Prostate gland (tissue), 2 donors: ENCODE data around the gene ADIPOQ. TPM values are rescaled to one million over a fixed set of nuclear protein-coding genes. Genes with fewer than 3 reads are reported as not detected.

Source experiments
- DNase-seq: peaks from one replicate; pipeline ENCODE4 v3.0.0-alpha.2; 2019; ENCODE audit warnings: low spot score
- H3K27ac ChIP-seq, 2 donors: fragments of 200-600 bp; sonication (generic); 2 replicates each; pipeline ENCODE4 v1.5.1; 2017 to 2019
- H3K27me3 ChIP-seq: fragments of 200-600 bp; sonication (generic); replicated peaks from 2 replicates; pipeline ENCODE4 v1.5.1; 2019; ENCODE audit not compliant: insufficient read depth
- H3K36me3 ChIP-seq, 2 donors: fragments of 200-600 bp; sonication (generic); 1 replicate in 1 of 2; 2 replicates in 1 of 2; pipeline versions ENCODE4 v1.5.1 to v1.8.1; 2017 to 2019
- H3K4me1 ChIP-seq: fragments of 200-600 bp; sonication (generic); replicated peaks from 2 replicates; pipeline ENCODE4 v1.5.1; 2019
- H3K4me3 ChIP-seq, 2 donors: fragments of 200-600 bp; sonication (generic); 2 replicates each; pipeline ENCODE4 v1.5.1; 2017 to 2019
- H3K9me3 ChIP-seq: fragments of 200-600 bp; sonication (generic); 2 replicates; pipeline ENCODE4 v1.5.1; 2017
- CTCF ChIP-seq, 4 experiments: fragments of 200-600 bp in 2 of 4; fragments of 450-650 bp in 2 of 4; sonication (generic) in 2 of 4; IDR thresholded peaks; 1 replicate in 3 of 4; 2 replicates in 1 of 4; pipeline ENCODE4 v1.5.1; 2016 to 2019; ENCODE audit warnings: antibody characterized with exemption in 4 of 4, mild to moderate bottlenecking in 2 of 4, moderate library complexity in 2 of 4
- POLR2A ChIP-seq: fragments of 450-650 bp; IDR thresholded peaks from one replicate; pipeline ENCODE4 v1.6.1; 2016; ENCODE audit warnings: antibody characterized with exemption, mild to moderate bottlenecking
- POLR2AphosphoS5 ChIP-seq: sonication (generic); formaldehyde crosslinking; IDR thresholded peaks from one replicate; pipeline ENCODE4 v1.6.1; 2017; ENCODE audit warnings: antibody characterized with exemption
- WGBS: methylation state at CpG from one replicate; pipeline ENCODE4 v1.1.5; 2018; 5-methylcytosine and 5-hydroxymethylcytosine counted together
- intact Hi-C: fragments of 100-400 bp; cut with DNase I; formaldehyde crosslinking; loops from one replicate; pipeline ENCODE4 v1.14.2; 2022
- total RNA-seq, 2 donors: library from RNA; depleted of rRNA; stranded (reverse); fragments of >200 nt; gene quantifications; one replicate each; pipeline ENCODE4 v1.1.0, GENCODE V29; 2016

ADIPOQ gene
- total RNA-seq, 2 donors from 2014 or later, result not detected

GRCh38 chr3:186832276-186832675 lies 10.2 kb upstream of the ADIPOQ start:
- Histone ChIP-seq H3K36me3 (no peaks in the 10 kb centered on the region), H3K27me3 (no peaks in the 10 kb centered on the region), H3K4me1 (no peaks in the 10 kb centered on the region), H3K27ac (no peak overlapping the region), H3K4me3 (no peak overlapping the region), H3K9me3 (no peaks in the 10 kb centered on the region)
- TF ChIP-seq POLR2A (no peak), CTCF (IDR thresholded peaks at IDR 0.05) (no peak), POLR2AphosphoS5 (no peak)
- WGBS, result 89% methylated on average over 1 of the region's 1 CpG
- no peak for DNase-seq
- intact Hi-C loops, result no loop called here

DNA sequence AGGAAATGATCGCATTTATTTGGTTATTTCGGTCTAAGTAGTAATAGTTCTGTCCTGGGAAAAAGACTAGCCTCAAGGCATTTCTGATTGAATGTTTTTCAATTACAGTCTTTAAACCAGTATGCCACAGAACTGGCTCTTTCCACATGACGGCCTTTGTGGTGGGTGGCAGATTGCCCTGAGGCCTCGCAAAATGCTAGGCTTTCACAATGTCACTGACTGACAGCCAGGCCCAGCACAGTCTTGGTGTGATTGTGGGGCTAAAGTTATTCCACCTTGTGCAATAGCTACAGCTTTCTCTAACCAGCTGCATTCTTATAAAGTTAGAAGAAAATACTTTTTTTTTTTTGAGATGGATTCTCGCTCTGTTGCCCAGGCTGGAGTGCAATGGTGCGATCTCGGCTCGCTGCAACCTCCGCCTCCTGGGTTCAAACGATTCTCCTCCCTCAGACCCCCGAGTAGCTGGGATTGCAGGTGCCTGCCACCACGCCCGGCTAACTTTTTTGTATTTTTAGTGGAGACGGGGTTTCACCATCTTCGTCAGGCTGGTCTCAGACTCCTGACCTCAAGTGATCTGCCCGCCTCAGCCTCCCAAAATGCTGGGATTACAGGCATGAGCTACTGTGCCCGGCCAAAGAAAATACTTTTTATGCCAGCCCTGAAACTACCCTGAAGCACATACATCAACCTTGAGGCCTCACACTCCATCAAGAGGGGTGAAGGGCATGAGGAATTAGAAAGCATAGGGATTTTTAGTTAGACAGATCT lies 2.5 kb upstream of the ADIPOQ start:
- 85% methylated on average over 17 of the region's 17 CpGs for WGBS

GRCh38 chr3:186841620-186842019 lies 890 bp upstream of the ADIPOQ start:
- intact Hi-C loops, result no loop called here

More for the DNA sequence above, 2.5 kb upstream of the ADIPOQ start:
- Histone ChIP-seq H3K4me1 (peaks cover 4% of the 10 kb centered on the region), H3K27me3 (no peaks in the 10 kb centered on the region), H3K9me3 (no peaks in the 10 kb centered on the region), H3K36me3 (no peaks in the 10 kb centered on the region), H3K27ac (no peak overlapping the region), H3K4me3 (no peak overlapping the region)
- intact Hi-C loops, result no loop called here
- TF ChIP-seq POLR2AphosphoS5 (no peak), CTCF (IDR thresholded peaks at IDR 0.05) (no peak), POLR2A (no peak)
- DNase-seq, result no peak

GRCh38 chr3:186843039-186843432 lies 526 bp downstream of the ADIPOQ start:
- no peak overlapping the region for H3K4me3 ChIP-seq
- no peaks in the 10 kb centered on the region for H3K36me3 ChIP-seq
- H3K9me3 ChIP-seq, result no peaks in the 10 kb centered on the region
- no peaks in the 10 kb centered on the region for H3K27me3 ChIP-seq
- peaks cover 4% of the 10 kb centered on the region for H3K4me1 ChIP-seq
- WGBS, result 76% methylated on average over 3 of the region's 3 CpGs
- intact Hi-C loops, result no loop called here
- DNase-seq, result no peak
- no peak overlapping the region for H3K27ac ChIP-seq
- TF ChIP-seq POLR2A (no peak), POLR2AphosphoS5 (peak; percentile 7)

More at GRCh38 chr3:186841620-186842019, 890 bp upstream of the ADIPOQ start:
- peaks cover 4% of the 10 kb centered on the region for H3K4me1 ChIP-seq
- H3K27me3 ChIP-seq, result no peaks in the 10 kb centered on the region
- H3K9me3 ChIP-seq, result no peaks in the 10 kb centered on the region
- DNase-seq, result peak; percentile 37
- no peak overlapping the region for H3K4me3 ChIP-seq
- no peak overlapping the region for H3K27ac ChIP-seq
- H3K36me3 ChIP-seq, result no peaks in the 10 kb centered on the region
- 36% methylated on average over 4 of the region's 4 CpGs for WGBS
- TF ChIP-seq POLR2AphosphoS5, result peak; percentile 42
- no peak for TF ChIP-seq POLR2A

DNA sequence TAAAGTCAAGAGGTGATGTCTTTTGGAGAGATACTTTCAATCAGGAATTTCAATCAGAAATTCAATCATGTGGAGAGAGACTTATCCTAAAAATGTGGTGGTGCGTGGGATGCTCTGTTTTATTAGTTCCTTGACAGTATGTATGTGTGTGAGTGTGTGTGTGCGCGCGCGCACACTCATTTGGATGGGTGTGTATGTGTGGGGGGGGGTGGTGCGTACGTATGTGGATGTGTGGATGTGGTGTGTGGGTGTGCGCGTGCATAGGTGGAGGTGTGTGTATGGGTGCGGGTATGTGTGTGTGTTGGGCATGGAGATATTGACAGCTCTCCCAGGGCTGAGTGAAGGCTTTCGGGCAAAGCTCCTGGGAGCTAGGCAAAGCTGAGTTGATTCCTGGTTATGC lies 2.4 kb downstream of the ADIPOQ start:
- Histone ChIP-seq H3K4me1 (peaks cover 4% of the 10 kb centered on the region), H3K36me3 (no peaks in the 10 kb centered on the region), H3K4me3 (no peak overlapping the region), H3K27me3 (no peaks in the 10 kb centered on the region), H3K27ac (no peak overlapping the region), H3K9me3 (no peaks in the 10 kb centered on the region)
- no peak for TF ChIP-seq POLR2A
- no peak for TF ChIP-seq CTCF (IDR thresholded peaks at IDR 0.05)
- no peak for TF ChIP-seq POLR2AphosphoS5
- intact Hi-C loops, result no loop called here
- DNase-seq, result no peak
- 87% methylated on average over 11 of the region's 11 CpGs for WGBS

- intact Hi-C loops, result no loop called here
- Histone ChIP-seq H3K36me3 (no peaks in the 10 kb centered on the region), H3K4me3 (no peak overlapping the region), H3K9me3 (no peaks in the 10 kb centered on the region), H3K4me1 (peaks cover 4% of the 10 kb centered on the region), H3K27me3 (no peaks in the 10 kb centered on the region), H3K27ac (no peak overlapping the region)
- TF ChIP-seq POLR2AphosphoS5, result no peak
- no peak for TF ChIP-seq POLR2A
- 76% methylated on average over 10 of the region's 10 CpGs for WGBS
- DNase-seq, result no peak
These were observed 3.2 kb downstream of the ADIPOQ start for GRCh38 chr3:186845756-186846155.
